ENCODE measurements around the gene HNRNPM. TPM values are rescaled to one million over a fixed set of nuclear protein-coding genes. Genes with fewer than 3 reads are reported as not detected.

Gene HNRNPM
- total RNA-seq, 1 experiment from 2014 or later: 298 TPM

DNA sequence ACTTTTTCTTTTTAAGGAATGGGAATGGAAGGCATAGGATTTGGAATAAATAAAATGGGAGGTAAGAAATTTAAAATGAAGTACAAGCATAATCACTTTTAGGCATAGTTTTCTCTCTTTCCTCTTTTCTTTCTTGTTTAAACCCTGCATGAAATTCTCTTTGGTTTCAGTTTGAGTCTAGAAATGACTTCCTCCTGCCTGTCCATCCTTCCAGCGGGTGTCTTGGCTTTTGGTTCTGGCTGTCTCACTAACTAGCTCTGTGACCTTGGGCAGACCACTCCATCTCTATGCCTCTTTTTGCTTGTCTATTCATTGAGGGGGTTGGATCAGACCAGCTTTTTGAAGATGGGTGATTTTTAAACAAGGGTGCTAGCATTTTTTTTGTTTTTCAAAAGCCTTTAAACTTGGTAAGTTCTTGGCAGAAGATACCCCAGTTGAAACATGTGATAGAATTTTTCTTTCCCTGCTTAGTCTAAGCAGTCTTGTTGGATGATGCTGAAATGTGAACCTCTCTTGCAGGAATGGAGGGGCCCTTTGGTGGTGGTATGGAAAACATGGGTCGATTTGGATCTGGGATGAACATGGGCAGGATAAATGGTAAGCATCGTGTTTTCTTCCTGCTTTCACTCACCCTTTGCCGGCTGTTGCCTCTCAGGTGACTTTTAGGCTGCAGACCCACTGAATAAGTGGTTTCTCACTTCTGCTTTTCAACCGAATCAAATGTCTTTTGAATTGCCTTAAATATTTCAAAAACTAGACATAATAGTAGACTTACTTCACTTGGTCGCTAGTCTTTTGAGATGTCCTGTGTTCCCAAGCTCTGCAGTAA, 29.1 kb downstream of the HNRNPM start:
- Histone ChIP-seq H3K27me3 (ENCODE audit: insufficient read depth, low read length) (no peaks in the 10 kb centered on the region), H3K4me2 (ENCODE audit: low read length) (no peak overlapping the region), H4K20me1 (ENCODE audit: insufficient read depth) (no peaks in the 10 kb centered on the region; the same call in 1 of the 2 replicates), H3K9me3 (ENCODE audit: control insufficient read depth in 1 of 2, insufficient read depth in 1 of 2, low read depth in 1 of 2, low read length in 2 of 2) (no peaks in the 10 kb centered on the region), H3K4me3 (replicated peaks in 1 of 2; ENCODE audit: low read depth in 1 of 2, low read length in 2 of 2) (no peak overlapping the region), H3K9me2 (ENCODE audit: insufficient read depth) (no peaks in the 10 kb centered on the region), H3K79me2 (ENCODE audit: insufficient read depth, low read length) (peaks cover 98% of the 10 kb centered on the region), H2AFZ (ENCODE audit: low read depth, low read length, poor library complexity, severe bottlenecking) (no peak overlapping the region), H3K9ac (ENCODE audit: low read length) (no peak overlapping the region), H3K27ac (ENCODE audit: low read depth, low read length) (no peak overlapping the region), H3K4me1 (ENCODE audit: control insufficient read depth in 1 of 2, insufficient read depth in 2 of 2, low read length in 2 of 2) (no peaks in the 10 kb centered on the region), H3K36me3 (ENCODE audit: control insufficient read depth in 1 of 2, insufficient read depth in 2 of 2, low read length in 2 of 2) (peaks cover 71 to 82% of the 10 kb centered on the region in 2 experiments)
- no peak for DNase-seq (ENCODE audit: low read depth, low spot score)
- ChIA-PET CTCF (no interaction called here), POLR2A (no interaction called here), RAD21 (ENCODE audit: low non-redundant PET in 1 of 2, low total read pairs in 2 of 2, uncharacterized antibody in 2 of 2, unreplicated experiment in 2 of 2) (no interaction called here)
- intact Hi-C loops (cut with micrococcal nuclease): no loop called here
- no TSS peak for BruUV-seq (replicated peaks)
- TF ChIP-seq CBX3 (IDR thresholded peaks at IDR 0.05; ENCODE audit: low read depth): no peak
- TF ChIP-seq ZFX (IDR thresholded peaks at IDR 0.05): no peak
- no peak for TF ChIP-seq ZBTB33 (IDR thresholded peaks at IDR 0.05; ENCODE audit: extremely low read depth, insufficient replicate concordance, low read length)
- no peak for TF ChIP-seq YY1 (IDR thresholded peaks at IDR 0.05; ENCODE audit: extremely low read depth, insufficient replicate concordance, low read depth, low read length)
- no peak for TF ChIP-seq RAD21 (IDR thresholded peaks at IDR 0.05; ENCODE audit: low read depth)
- TF ChIP-seq JUND (IDR thresholded peaks at IDR 0.05): no peak
- TF ChIP-seq EZH2phosphoT487 (IDR thresholded peaks at IDR 0.05; ENCODE audit: borderline replicate concordance): no peak
- TF ChIP-seq EGR1 (IDR thresholded peaks at IDR 0.05; ENCODE audit: low read depth): no peak
- no peak for TF ChIP-seq POLR2AphosphoS5 (IDR thresholded peaks at IDR 0.05; ENCODE audit: low read depth, low read length)
- no peak for TF ChIP-seq ZNF274 (IDR thresholded peaks at IDR 0.05; ENCODE audit: low read depth, low read length)
- no peak for ATAC-seq

All from HCT116 (cell line).